GM19023 (cell line): ENCODE measurements around the gene GNA15.
A peak's percentile ranks its signal among the peaks of the same experiment; 100 is the strongest.
"Not testable (repeated sequence)": the region's sequence is repeated elsewhere in the genome, so short reads cannot be mapped to it uniquely, and the experiment has no call there.

Source experiments
- ATAC-seq: cut with Tn5 transposase; IDR thresholded peaks from one replicate; pipeline ENCODE4 v1.9.1; 2021; ENCODE audit warnings: mild to moderate bottlenecking, moderate library complexity; ENCODE audit not compliant: unreplicated experiment

Gene GNA15, protein sequence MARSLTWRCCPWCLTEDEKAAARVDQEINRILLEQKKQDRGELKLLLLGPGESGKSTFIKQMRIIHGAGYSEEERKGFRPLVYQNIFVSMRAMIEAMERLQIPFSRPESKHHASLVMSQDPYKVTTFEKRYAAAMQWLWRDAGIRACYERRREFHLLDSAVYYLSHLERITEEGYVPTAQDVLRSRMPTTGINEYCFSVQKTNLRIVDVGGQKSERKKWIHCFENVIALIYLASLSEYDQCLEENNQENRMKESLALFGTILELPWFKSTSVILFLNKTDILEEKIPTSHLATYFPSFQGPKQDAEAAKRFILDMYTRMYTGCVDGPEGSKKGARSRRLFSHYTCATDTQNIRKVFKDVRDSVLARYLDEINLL

DNA sequence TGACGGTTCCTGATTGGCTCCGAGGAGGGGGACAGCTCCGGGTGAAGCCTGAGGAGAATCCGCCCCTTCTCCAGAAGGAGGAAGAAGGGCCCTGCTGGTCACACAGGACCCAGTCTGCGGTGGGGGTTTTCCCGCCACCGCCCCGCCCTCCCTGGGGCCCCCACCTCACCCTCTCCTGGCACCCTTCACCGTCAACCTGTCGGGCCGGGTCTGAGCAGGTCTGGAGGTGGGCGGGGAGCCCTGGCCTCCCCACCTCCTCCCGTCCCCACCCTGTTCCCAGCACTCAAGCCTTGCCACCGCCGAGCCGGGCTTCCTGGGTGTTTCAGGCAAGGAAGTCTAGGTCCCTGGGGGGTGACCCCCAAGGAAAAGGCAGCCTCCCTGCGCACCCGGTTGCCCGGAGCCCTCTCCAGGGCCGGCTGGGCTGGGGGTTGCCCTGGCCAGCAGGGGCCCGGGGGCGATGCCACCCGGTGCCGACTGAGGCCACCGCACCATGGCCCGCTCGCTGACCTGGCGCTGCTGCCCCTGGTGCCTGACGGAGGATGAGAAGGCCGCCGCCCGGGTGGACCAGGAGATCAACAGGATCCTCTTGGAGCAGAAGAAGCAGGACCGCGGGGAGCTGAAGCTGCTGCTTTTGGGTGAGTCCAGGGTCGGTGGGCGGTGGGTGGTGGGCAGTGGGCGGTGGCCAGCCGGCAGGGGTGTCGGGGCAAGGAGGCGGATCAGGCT lies at the start of gene GNA15:
GNA15 (plus strand) TSS at position 73 of the 723 bp plus-strand sequence; CDS start at position 491, 418 bp downstream.
- ATAC-seq, result no peak

DNA sequence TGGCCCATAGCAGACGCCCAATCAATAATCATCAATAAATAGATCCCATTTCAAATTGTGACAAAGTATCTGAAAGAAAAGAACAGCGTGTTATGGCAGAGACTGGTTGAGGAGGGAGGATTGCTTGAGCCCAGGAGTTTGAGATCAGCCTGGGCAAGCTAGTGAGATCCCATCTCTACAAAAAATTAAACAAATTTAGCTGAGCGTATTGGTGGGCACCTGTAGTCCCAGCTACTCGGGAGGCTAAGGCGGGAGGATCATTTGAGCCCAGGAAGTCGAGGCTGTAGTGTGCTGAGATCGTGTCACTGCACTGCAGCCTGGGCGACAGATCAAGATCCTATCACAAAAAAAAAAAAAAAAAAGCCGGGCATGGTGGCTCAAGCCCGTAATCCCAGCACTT lies 48.1 kb upstream of the GNA15 start:
- ATAC-seq, result no peak

DNA sequence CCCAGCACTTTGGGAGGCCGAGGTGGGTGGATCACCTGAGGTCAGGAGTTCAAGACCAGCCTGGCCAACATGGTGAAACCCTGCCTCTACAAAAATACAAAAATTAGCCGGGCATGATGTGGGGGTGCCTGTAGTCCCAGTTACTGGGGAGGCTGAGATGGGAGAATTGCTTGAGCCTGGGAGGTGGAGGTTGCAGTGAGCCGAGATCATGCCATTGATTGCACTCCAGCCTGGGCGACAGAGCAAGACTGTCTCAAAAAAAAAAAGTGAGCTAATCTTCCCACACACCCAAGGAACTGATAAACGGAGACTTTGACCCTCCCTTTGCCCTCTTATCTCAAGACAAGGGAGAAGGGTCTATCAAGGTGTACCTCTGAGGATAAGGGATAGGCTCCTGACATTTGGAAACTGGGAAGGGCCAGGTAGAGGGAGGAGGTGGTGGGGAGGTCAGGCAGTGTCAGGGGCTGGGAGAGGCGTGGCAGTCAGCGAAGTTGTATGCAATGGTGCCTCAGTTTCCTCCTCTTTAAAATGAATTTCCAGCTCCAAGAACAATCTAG lies 46.5 kb upstream of the GNA15 start:
- not testable (repeated sequence) for ATAC-seq

DNA sequence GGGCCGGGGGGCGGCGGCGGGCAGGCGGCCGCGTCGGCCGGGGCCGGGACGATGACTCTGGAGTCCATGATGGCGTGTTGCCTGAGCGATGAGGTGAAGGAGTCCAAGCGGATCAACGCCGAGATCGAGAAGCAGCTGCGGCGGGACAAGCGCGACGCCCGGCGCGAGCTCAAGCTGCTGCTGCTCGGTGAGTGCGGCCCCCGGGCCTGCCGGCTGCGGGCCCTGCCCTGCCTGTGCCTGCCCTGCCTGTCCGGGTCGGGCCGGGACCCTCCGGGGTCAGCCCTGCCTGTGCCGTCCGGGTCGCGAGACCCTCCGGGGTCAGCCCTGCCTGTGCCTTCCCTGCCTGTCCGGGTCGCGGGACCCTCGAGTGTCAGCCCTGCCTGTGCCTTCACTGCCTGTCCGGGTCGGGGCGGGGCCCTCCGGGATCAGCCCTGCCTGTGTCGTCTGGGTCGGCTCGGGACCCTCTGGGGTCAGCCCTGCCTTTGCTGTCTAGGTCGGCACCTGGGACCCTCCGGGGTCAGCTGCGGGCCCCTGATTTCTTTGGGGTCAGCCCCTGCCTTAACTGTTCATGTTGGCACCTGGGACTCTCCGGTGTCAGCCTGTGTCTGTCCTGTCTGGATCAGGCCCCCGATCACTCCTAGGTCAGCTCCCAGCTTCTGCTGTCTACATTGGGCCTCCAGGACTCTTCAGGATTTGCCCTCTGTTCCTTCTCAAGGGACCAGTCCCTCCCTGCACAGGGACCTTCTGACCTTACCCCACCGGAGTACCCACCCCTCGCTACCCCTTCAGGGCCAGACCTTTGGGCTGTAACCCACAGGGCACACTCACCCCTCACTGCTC lies 41.0 kb upstream of the GNA15 start:
- ATAC-seq, result peak; percentile 12

DNA sequence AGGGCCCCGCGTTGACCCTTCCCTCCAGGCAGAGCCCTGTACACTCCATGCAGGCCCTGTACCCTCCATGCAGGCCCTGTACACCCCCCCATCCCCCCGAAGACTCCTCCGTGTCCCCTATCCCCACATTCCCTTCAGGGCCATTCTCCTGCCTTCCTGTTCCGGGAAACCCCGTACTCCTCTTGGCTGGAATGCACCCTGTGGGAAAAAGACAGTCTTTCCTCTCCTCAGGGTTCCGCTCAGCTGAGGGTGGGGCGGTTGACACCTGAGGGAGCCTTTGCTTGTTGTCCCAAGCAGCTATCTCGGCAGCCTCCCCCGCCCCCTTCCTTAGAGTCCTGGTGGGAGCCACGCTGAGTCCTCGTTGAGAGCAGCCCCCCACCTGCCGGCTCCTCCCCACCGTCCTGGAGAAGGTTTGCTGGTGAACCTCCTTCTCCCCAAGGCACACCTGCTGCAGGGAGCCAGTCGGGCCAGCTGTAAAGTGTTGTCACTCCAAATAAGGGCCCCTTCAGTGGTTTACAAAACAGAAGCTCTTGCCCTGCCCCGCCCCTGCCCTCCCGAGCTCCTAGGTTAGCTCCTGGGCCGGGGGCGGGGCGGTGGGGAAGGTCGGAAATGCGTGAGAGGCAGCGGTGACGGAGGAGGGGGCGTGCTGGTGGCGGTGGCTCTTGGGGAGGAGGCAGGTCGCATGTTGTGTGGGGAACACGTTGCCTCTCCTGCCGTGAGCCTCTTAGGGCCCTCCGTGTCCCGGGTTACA lies 40.2 kb upstream of the GNA15 start:
- ATAC-seq, result no peak

DNA sequence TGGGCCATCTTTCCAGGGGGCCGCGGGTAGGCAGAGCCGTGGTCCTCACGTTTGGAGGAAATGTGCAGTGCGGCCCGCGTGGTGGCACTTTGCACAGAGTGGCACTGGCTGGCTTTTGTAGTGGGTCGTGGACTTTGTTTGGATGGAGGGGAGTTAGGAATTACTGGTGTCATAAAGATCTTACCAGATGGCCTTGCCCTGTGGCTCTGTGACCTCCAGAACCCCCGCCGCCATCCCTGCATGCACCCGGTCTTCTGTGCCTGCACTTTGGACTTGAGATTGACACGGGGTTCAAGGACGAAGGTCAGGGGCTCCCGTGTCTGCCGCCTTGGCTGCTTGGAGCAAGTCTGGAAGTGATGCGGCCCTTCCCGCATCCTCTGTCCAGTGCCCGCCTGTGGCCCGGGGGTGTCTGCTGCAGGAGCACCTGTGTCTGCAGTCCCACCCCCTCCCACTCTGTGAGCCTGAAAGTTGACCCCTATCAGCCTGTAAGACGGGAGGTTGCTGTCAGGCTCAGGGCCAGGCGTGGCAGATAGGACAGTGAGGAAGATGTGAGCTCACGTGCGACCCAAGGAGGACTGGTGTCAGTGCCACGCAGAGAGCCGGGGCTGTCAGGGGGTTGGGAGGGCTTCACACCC lies 39.4 kb upstream of the GNA15 start:
- ATAC-seq, result no peak

DNA sequence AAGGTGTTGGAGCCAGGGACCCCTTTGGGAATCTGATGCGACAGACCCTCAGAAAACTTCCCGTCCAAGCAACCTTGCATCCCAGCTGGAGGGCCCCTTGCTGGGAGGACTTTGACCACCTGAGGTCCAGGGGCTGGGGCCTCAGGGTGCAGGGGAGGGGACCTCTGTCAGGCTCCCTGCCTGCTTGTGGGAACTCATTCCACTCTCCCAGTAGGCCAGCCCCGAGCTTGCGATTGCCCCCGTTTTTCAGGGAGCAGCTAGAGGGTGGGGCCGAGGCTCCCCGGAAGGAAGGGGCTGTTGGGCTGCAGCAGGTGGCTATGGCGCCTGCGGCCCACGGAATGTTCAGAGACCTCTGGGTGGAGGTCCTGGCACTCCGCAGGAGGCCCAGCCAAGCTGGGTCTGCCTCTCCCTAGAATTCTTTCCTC lies 38.9 kb upstream of the GNA15 start:
- ATAC-seq, result no peak

DNA sequence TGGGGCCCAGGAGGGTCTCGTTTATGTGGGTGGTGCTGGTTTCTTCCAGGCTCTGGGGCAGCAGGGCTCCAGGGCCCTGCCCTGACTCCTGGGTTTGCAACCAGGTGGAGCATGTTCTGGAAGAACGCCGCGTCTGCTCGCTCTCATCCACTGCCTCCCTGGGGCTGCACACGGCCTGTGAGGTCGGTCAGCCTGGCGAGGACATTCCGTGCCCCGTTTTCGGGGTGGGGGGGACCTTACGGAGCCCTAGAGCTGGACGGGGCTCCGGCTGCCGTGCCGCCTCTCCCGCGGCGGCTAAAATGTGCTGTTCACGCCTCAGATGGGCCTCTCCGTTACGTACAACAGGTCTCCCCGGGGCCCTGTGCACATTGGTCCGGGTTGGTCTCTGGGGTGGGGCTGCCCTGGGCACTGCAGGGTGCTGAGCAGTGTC lies 38.4 kb upstream of the GNA15 start:
- no peak for ATAC-seq

DNA sequence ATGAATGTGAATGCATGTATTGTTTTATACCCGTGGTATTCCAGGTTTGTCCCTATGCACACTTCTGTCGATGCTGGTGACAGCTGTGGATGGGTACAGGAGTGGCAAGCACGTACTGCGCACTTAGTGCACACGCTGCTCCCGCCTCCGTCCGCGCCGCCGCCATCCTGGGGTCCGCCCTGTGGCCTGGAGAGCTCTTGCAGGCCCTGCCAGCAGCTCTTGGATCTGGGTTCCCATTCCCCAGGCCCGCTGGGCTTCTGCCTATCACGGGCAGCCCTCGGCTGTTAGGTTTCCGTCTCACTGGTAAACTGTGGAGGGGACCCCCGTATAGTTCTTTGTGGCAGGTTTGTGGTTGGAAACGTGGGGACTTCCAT lies 37.7 kb upstream of the GNA15 start:
- ATAC-seq, result no peak

DNA sequence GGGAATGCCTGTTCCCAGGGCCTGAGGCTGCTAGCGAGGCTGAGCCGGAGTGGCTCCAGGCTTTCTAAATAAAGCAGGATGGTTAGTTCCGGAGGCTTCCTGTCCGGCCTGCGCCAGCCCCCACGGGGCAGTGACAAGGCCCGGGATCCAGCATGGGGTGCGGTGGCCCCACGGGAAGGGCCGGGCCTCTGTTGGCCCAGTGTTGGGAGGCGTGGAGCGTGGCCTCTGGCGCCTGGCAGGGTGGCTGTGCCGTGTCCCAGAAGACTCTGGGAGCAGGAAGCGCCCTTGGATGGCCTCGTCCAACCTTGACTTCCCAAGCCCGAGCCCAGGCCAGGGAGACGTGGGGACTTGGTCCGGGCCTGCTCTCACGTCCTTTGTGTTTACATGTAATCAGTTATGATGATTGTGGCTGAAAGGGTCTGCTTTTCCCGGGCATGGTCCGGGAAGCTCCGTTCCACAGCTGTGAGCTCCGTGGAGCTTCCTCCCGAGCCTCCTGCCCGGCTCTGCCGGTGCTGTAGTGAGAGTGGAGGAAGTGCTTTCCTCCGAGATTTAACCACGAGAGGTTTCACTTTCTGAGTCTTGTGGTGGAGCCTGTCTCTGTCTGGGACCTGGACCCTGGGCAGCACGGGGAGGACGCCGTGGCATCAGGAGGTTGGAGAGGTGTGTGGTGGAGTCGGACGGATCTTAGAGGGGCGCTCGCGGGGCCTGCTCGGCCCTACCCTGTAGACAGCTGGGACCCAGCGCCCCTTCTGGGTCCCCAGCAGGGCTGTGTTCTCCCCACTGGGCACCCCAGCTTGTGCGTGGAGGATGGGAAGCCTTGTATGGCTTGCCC lies 37.1 kb upstream of the GNA15 start:
- ATAC-seq, result no peak

DNA sequence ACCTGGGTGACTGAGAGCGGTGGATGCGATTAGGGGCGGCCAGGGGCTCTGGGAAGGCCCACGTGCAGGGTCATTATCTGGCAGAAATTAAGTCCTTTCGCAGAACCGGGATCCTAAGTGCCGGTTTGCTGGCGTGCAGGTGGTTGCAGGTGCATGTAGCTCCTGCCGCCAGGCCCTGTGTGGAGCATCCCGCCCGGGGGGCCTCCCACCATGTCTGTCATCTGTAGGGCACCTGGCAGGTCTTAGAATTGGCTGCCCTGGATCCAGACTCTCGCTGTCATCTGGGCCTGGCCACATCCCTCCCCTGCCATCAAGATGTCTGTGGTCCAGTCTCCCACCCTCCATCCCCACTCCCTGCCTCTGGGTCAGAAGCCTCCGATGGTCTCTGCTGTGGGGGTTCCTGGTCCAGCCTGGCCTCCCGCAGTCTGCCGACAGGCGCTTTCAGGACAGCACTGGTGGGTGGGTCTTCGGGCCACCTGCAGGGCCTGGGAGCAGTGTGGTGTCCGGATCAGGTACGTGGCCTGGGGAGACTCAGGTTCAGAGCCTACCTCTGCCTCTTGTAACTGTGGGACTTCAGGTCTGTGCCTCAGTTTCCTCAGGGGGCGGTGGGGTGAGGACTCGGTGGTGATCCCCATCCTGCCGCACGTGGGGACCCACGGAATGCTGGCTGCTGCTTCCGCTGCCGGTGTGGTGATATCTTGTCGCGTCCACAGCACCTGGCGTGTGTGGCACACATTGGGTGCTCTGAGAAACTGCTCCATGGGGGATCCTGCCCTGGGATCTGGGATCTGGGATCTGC lies 36.3 kb upstream of the GNA15 start:
- no peak for ATAC-seq

DNA sequence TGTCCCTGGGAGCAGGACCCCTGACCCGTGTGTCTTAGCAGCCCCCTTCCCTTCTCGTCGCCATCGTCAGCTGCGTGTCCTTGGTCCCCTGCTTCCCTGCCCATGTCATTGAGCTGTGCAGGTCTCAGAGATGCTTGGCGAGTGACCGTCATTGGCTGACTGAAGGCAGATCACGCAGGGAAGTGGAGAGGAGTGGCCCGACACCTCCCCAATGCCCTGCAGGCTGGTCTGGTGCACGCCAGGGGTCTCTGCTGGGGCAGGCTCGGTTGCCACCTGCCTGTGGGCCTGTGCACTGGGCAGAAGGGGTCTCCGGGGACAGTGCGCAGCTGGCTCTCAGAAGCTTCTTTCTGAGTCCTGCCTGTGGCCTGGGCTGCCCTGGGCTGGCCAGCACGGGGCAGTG lies 35.5 kb upstream of the GNA15 start:
- ATAC-seq, result no peak

DNA sequence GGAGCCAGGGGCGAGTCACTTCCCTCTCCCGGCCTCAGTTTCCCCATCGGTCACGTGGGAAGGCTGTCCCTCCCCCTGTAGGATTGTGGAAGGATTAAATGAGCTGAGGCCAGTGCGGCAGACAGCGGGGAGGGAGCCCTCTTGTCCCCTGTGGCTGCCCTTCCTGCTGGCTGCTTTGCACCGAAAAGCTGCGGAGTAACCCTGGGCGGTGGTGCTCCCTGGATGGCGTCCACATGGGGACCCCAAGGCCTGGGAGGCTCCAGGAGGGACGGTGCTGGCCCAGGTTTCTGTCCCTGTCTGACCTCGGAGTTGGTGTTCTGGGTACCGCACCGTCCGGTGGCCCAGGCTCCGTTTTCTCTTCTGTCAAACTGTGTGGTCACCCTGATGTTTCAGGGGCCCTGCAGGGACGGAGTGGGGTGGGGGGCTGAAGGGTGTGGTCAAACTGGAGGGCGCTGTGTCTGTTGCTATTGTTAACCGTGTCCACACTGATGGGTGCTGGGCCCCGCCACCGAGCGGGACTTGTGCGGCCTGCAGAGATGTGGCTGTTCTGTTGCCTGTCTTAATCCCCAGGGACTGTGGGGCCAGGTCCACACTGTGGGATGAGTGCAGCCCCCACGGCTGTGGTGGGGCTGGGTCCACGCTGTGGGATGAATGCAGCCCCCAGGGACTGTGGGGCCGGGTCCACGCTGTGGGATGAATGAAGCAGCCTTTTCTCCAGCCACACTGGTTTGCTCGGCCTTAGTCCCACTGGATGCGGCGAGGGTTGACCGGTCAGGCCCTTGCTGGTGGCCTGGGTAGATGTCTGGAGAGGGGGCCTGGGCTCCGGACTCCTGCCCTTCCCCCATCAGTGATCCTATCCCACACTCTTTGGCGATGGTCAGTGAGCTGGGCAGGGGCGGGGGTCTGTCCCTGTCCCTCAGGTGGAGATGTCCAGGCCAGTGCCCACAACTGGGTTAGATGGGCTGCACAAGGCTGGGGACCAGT lies 34.8 kb upstream of the GNA15 start:
- ATAC-seq, result no peak

DNA sequence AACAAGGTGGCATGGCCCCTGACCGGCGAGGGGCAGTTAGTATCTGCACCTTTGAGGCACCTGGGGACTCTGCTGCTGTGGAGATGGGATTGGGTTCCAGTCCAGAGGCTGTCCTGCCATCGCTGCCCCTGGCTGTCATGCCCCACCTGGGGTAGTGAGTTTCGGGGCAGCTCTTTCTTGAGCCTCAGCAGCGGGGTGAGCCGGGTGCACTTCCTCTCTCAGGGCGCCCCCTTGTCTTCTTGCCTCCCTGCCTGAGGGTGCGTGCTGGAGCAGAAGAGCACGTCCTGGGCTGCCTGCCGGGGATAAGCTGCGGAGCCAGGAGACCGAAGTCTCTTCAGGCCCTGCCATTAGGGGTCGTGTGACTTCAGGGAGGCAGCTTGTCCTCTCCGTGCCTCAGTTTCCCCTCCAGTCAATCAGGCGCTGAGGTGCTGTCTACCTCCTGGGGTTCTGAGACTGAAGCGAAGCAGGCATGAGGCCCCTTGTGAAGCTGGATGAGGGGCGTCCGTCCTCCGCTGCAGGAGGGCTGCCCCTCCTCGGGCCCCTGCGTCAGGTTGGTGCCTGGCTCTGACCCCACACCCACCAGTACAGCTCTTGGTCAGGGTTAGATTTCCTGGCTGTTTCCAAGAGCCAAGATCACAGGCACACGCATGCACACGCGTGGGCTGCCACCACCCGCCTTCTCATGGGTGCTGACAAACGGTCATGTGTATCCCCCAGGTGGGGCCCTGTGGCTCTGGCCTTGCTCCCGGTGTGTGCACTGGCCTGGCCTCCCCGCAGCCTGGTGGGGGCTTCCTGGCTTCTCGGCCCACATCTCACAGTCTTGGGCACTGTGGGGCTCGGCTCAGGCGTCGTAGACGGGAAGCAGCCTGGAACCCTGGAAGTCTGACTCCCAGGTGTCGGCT lies 33.3 kb upstream of the GNA15 start:
- no peak for ATAC-seq

DNA sequence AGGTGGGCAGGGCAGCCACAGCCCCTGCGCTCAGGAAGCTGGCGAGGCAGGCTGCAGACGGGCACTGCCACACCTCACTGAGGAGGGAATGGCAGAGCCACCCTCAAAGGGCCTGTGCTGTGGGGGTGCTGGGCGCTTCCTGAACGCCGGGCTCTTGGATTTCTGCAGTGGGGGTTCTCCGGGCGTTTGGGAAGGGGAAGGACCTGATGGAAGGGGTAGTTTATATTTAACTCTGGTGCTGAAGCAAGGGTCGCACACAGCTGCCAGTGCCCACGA lies 31.2 kb upstream of the GNA15 start:
- ATAC-seq, result no peak
